Measurements from ENCODE around the gene CCDC141.

The CCDC141 gene

DNA sequence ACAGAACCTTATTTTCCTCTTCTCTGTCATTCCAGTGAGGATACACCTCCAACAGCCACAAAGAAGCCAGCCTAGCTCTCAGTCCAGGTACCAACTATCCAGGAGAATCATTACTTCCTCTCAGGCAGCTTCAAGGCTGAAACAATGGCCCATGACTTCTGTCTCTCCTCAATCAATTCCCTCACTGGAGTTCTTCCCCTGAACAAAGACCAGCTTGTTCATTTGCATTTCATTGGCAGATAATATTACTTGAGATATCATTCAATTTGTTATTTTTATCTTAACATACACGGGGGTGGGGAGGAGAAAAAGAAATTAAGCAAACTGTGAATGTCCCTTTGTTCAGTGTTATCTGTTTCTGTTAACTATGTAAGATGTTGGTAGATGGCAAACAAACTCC lies 44.0 kb downstream of the CCDC141 start:
- H4K20me1 ChIP-seq (ENCODE audit: control insufficient read depth, insufficient read depth, low read depth, low read length) = no peaks in the 10 kb centered on the region
- no peaks in the 10 kb centered on the region for H3K9me2 ChIP-seq (replicated peaks; ENCODE audit: control insufficient read depth, low read length)
- H3K9me3 ChIP-seq (ENCODE audit: control insufficient read depth, insufficient read depth, low read length) = no peaks in the 10 kb centered on the region
- H3K4me3 ChIP-seq (ENCODE audit: low read length) = no peak overlapping the region
- no peaks in the 10 kb centered on the region for H3K4me1 ChIP-seq (ENCODE audit: control insufficient read depth, low read length)
- TF ChIP-seq CTCF (IDR thresholded peaks at IDR 0.05; ENCODE audit: low read depth, low read length, poor library complexity, severe bottlenecking) = no peak
- TF ChIP-seq EZH2phosphoT487 (IDR thresholded peaks at IDR 0.05; ENCODE audit: borderline replicate concordance, low read length) = no peak
- H3K36me3 ChIP-seq (ENCODE audit: control insufficient read depth, low read length) = no peaks in the 10 kb centered on the region
- no peak overlapping the region for H3K27ac ChIP-seq (ENCODE audit: low read depth, low read length)
- H3K27me3 ChIP-seq (ENCODE audit: control insufficient read depth, low read length) = no peaks in the 10 kb centered on the region
- H3K79me2 ChIP-seq (ENCODE audit: control insufficient read depth, low read length) = no peaks in the 10 kb centered on the region
- H3K4me2 ChIP-seq (ENCODE audit: low read length) = no peak overlapping the region
- H3F3A ChIP-seq (ENCODE audit: control insufficient read depth, insufficient read depth) = no peaks in the 10 kb centered on the region

- Histone ChIP-seq H3K27ac (ENCODE audit: low read depth, low read length) (no peak overlapping the region), H3K4me2 (ENCODE audit: low read length) (no peak overlapping the region), H3K4me1 (ENCODE audit: control insufficient read depth, low read length) (no peaks in the 10 kb centered on the region), H3F3A (ENCODE audit: control insufficient read depth, insufficient read depth) (no peaks in the 10 kb centered on the region), H3K9me3 (ENCODE audit: control insufficient read depth, insufficient read depth, low read length) (no peaks in the 10 kb centered on the region), H3K27me3 (ENCODE audit: control insufficient read depth, low read length) (no peaks in the 10 kb centered on the region), H4K20me1 (ENCODE audit: control insufficient read depth, insufficient read depth, low read depth, low read length) (no peaks in the 10 kb centered on the region), H3K79me2 (ENCODE audit: control insufficient read depth, low read length) (no peaks in the 10 kb centered on the region), H3K9me2 (replicated peaks; ENCODE audit: control insufficient read depth, low read length) (no peaks in the 10 kb centered on the region), H3K36me3 (ENCODE audit: control insufficient read depth, low read length) (no peaks in the 10 kb centered on the region), H3K4me3 (ENCODE audit: low read length) (no peak overlapping the region)
- TF ChIP-seq CTCF (IDR thresholded peaks at IDR 0.05; ENCODE audit: low read depth, low read length, poor library complexity, severe bottlenecking) (no peak), EZH2phosphoT487 (IDR thresholded peaks at IDR 0.05; ENCODE audit: borderline replicate concordance, low read length) (no peak)
Measured at GRCh38 chr2:178999476-178999875, 50.5 kb downstream of the CCDC141 start.

DNA sequence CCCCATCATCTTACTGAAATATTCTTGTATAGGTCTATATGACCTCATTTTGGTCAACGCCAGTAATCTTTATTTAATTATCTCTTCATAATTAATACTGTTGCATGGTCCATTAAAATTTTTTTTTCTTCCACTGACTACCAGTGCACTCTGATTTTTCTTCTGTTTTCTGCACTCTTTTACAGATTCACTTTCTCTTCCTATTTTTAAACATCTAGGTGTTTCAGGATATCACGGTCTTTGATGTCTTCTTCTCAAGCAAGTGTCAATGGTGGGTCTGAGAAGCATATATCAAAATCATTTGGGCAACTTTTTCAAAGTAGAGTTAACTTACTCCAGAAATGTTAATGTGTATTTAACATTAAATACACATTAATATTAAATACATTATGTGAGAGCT lies 51.4 kb downstream of the CCDC141 start:
- Histone ChIP-seq H3K9me3 (ENCODE audit: control insufficient read depth, insufficient read depth, low read length) (peaks cover 6% of the 10 kb centered on the region; the same call in 1 of the 2 replicates), H3K4me2 (ENCODE audit: low read length) (no peak overlapping the region), H3K36me3 (ENCODE audit: control insufficient read depth, low read length) (no peaks in the 10 kb centered on the region), H3K9me2 (replicated peaks; ENCODE audit: control insufficient read depth, low read length) (no peaks in the 10 kb centered on the region), H3K79me2 (ENCODE audit: control insufficient read depth, low read length) (no peaks in the 10 kb centered on the region), H3K4me3 (ENCODE audit: low read length) (no peak overlapping the region), H3K27me3 (ENCODE audit: control insufficient read depth, low read length) (no peaks in the 10 kb centered on the region), H3F3A (ENCODE audit: control insufficient read depth, insufficient read depth) (no peaks in the 10 kb centered on the region), H3K4me1 (ENCODE audit: control insufficient read depth, low read length) (no peaks in the 10 kb centered on the region), H3K27ac (ENCODE audit: low read depth, low read length) (no peak overlapping the region), H4K20me1 (ENCODE audit: control insufficient read depth, insufficient read depth, low read depth, low read length) (no peaks in the 10 kb centered on the region)
- TF ChIP-seq CTCF (IDR thresholded peaks at IDR 0.05; ENCODE audit: low read depth, low read length, poor library complexity, severe bottlenecking) (no peak), EZH2phosphoT487 (IDR thresholded peaks at IDR 0.05; ENCODE audit: borderline replicate concordance, low read length) (no peak)

- Histone ChIP-seq H3K9me2 (replicated peaks; ENCODE audit: control insufficient read depth, low read length) (no peaks in the 10 kb centered on the region), H3K4me2 (ENCODE audit: low read length) (no peak overlapping the region), H3K4me3 (ENCODE audit: low read length) (no peak overlapping the region), H3K27ac (ENCODE audit: low read depth, low read length) (no peak overlapping the region), H3K79me2 (ENCODE audit: control insufficient read depth, low read length) (no peaks in the 10 kb centered on the region), H3K4me1 (ENCODE audit: control insufficient read depth, low read length) (no peaks in the 10 kb centered on the region), H3K36me3 (ENCODE audit: control insufficient read depth, low read length) (no peaks in the 10 kb centered on the region), H4K20me1 (ENCODE audit: control insufficient read depth, insufficient read depth, low read depth, low read length) (no peaks in the 10 kb centered on the region), H3F3A (ENCODE audit: control insufficient read depth, insufficient read depth) (no peaks in the 10 kb centered on the region), H3K9me3 (ENCODE audit: control insufficient read depth, insufficient read depth, low read length) (peaks cover 6% of the 10 kb centered on the region; the same call in 1 of the 2 replicates), H3K27me3 (ENCODE audit: control insufficient read depth, low read length) (no peaks in the 10 kb centered on the region)
- TF ChIP-seq CTCF (IDR thresholded peaks at IDR 0.05; ENCODE audit: low read depth, low read length, poor library complexity, severe bottlenecking) (no peak), EZH2phosphoT487 (IDR thresholded peaks at IDR 0.05; ENCODE audit: borderline replicate concordance, low read length) (no peak)
Measured at GRCh38 chr2:178997477-178997876, 52.5 kb downstream of the CCDC141 start.
